GM12878 (cell line): Measurements from ENCODE around the gene LYSMD1. TPM values are rescaled to one million over a fixed set of nuclear protein-coding genes. Genes with fewer than 3 reads are reported as not detected.
A peak's percentile ranks its signal among the peaks of the same experiment; 100 is the strongest.

Source experiments
- ATAC-seq: fragments of 200-7000 bp; cut with Tn5 transposase; 3 replicates; pipeline ENCODE4 v1.9.1; 2020; ENCODE audit warnings: mild to moderate bottlenecking, moderate library complexity
- BruUV-seq: library from RNA; stranded (reverse); fragments of 400-500 nt; replicated peaks from 2 replicates; lab custom pipeline; 2021; lab: Mats Ljungman, UMichigan
- CTCF ChIA-PET: fragments of 300-600 bp; sonication (Branson Sonifier 250); formaldehyde crosslinking; extraction: SDS; loops from one replicate; lab custom pipeline; 2021; ENCODE audit warnings: inconsistent platforms; lab: Yijun Ruan, JAX
- POLR2A ChIA-PET: fragments of 350-600 bp; formaldehyde crosslinking; extraction: SDS; loops from one replicate; lab custom pipeline; 2021; ENCODE audit warnings: inconsistent platforms; lab: Charles Lee
- RAD21 ChIA-PET: fragments of 300-600 bp; sonication (Branson Sonifier 250); formaldehyde crosslinking; loops from one replicate; lab custom pipeline; 2023; ENCODE audit warnings: antibody characterized with exemption; ENCODE audit not compliant: unreplicated experiment; lab: Charles Lee
- SMC1A ChIA-PET: fragments of 300-600 bp; sonication (Branson Sonifier 250); formaldehyde crosslinking; loops from one replicate; lab custom pipeline; 2023; ENCODE audit not compliant: unreplicated experiment, uncharacterized antibody; lab: Charles Lee
- DNase-seq: peaks from one replicate; pipeline ENCODE4 v3.0.0-alpha.2; 2011; ENCODE audit warnings: low read depth, low spot score
- FAIRE-seq: peaks from 3 replicates; lab custom pipeline; 2011; peaks lifted over from hg19 to GRCh38; lab: Jason Lieb, UNC
- H2AFZ ChIP-seq: 2 replicates; pipeline ENCODE4 v1.6.0; 2011; ENCODE audit warnings: low read depth, low read length, control low read depth; ENCODE audit not compliant: control insufficient read depth
- H3K27ac ChIP-seq: 2 replicates; pipeline ENCODE4 v1.5.1; 2011; ENCODE audit warnings: control low read depth; ENCODE audit not compliant: control insufficient read depth, insufficient read depth
- H3K27me3 ChIP-seq, 2 experiments: replicated peaks in 1 of 2; 2 replicates each; pipeline versions ENCODE4 v1.6.0 to v1.6.1; 2011; ENCODE audit warnings: low read length in 1 of 2; ENCODE audit not compliant: control insufficient read depth in 2 of 2, insufficient read depth in 2 of 2
- H3K36me3 ChIP-seq, 2 experiments: 2 replicates each; pipeline ENCODE4 v1.5.1; 2011; ENCODE audit warnings: low read length in 1 of 2; ENCODE audit not compliant: control insufficient read depth in 2 of 2, insufficient read depth in 2 of 2
- H3K4me1 ChIP-seq: 2 replicates; pipeline ENCODE4 v1.6.1; 2011; ENCODE audit warnings: mild to moderate bottlenecking, low read length, moderate library complexity, mixed read lengths; ENCODE audit not compliant: control insufficient read depth, insufficient read depth
- H3K4me2 ChIP-seq: 2 replicates; pipeline ENCODE4 v1.6.0; 2011; ENCODE audit warnings: control low read depth; ENCODE audit not compliant: control insufficient read depth, insufficient read depth
- H3K4me3 ChIP-seq: fragments of 200-600 bp; sonication (generic); 2 replicates; pipeline ENCODE4 v1.5.1; 2016
- H3K79me2 ChIP-seq: 2 replicates; pipeline ENCODE4 v1.6.0; 2011; ENCODE audit warnings: low read length; ENCODE audit not compliant: control insufficient read depth, insufficient read depth
- H3K9ac ChIP-seq: 2 replicates; pipeline ENCODE4 v1.8.0; 2011; ENCODE audit warnings: low read length, control low read depth, mixed read lengths; ENCODE audit not compliant: control insufficient read depth, insufficient read depth
- H3K9me3 ChIP-seq: replicated peaks from 3 replicates; pipeline ENCODE4 v1.5.1; 2011; ENCODE audit warnings: mild to moderate bottlenecking, low read length; ENCODE audit not compliant: control insufficient read depth, insufficient read depth
- H4K20me1 ChIP-seq: 2 replicates; pipeline ENCODE4 v1.6.0; 2011; ENCODE audit not compliant: control insufficient read depth, insufficient read depth
- CEBPB ChIP-seq, 2 experiments: fragments of 150-350 bp in 1 of 2; IDR thresholded peaks; 2 replicates each; pipeline ENCODE4 v1.6.1; 2012 to 2014; ENCODE audit warnings: low read depth in 2 of 2, low read length in 2 of 2, borderline replicate concordance in 1 of 2, inconsistent platforms in 1 of 2
- CHD1 ChIP-seq: IDR thresholded peaks from 2 replicates; pipeline ENCODE4 v1.6.1; 2012; ENCODE audit warnings: low read depth, low read length, improper control_type of control experiment
- FOS ChIP-seq: IDR thresholded peaks from 3 replicates; pipeline ENCODE4 v1.6.1; 2011; ENCODE audit warnings: borderline replicate concordance; ENCODE audit not compliant: insufficient read length; ENCODE audit errors: extremely low read depth
- FOXM1 ChIP-seq: IDR thresholded peaks from 2 replicates; pipeline ENCODE4 v1.6.1; 2012; ENCODE audit warnings: low read depth, mild to moderate bottlenecking, inconsistent platforms, low read length, moderate library complexity
- GATAD2B ChIP-seq: fragments of 450-650 bp; conservative IDR thresholded peaks from 2 replicates; pipeline ENCODE4 v1.6.1; 2017; ENCODE audit warnings: low read depth, mild to moderate bottlenecking, moderate library complexity
- HDGF ChIP-seq: fragments of 450-650 bp; IDR thresholded peaks from 2 replicates; pipeline ENCODE4 v1.6.1; 2016; ENCODE audit warnings: antibody characterized with exemption
- MLLT1 ChIP-seq: fragments of 450-650 bp; IDR thresholded peaks from 2 replicates; pipeline ENCODE4 v1.6.1; 2016; ENCODE audit warnings: mild to moderate bottlenecking
- NFXL1 ChIP-seq: fragments of 450-650 bp; IDR thresholded peaks from 2 replicates; pipeline ENCODE4 v1.6.1; 2017; ENCODE audit warnings: antibody characterized with exemption, mild to moderate bottlenecking, borderline replicate concordance
- RELA ChIP-seq: fragments of 450-650 bp; IDR thresholded peaks from 2 replicates; pipeline ENCODE4 v1.8.0; 2014; ENCODE audit warnings: borderline replicate concordance; ENCODE audit not compliant: partially characterized antibody
- RFX5 ChIP-seq: IDR thresholded peaks from 2 replicates; pipeline ENCODE4 v1.6.1; 2011; ENCODE audit warnings: low read depth, low read length, improper control_type of control experiment
- SP1 ChIP-seq: IDR thresholded peaks from one replicate; pipeline ENCODE4 v1.6.1; 2011; ENCODE audit warnings: low read depth, low read length
- SREBF1 ChIP-seq: IDR thresholded peaks from 2 replicates; pipeline ENCODE4 v1.6.1; 2012; ENCODE audit warnings: mild to moderate bottlenecking, low read length
- STAT3 ChIP-seq: IDR thresholded peaks from 2 replicates; pipeline ENCODE4 v1.6.1; 2011; ENCODE audit warnings: low read depth, low read length, improper control_type of control experiment
- WGBS: methylation state at CpG from one replicate; pipeline ENCODE4 v1.1.6; 2016; ENCODE audit warnings: low lambda C conversion rate; ENCODE audit not compliant: insufficient replicate concordance, insufficient coverage; ENCODE audit errors: missing lambda C conversion rate; 5-methylcytosine and 5-hydroxymethylcytosine counted together
- in situ Hi-C: fragments of 300-500 bp; cut with MboI; formaldehyde crosslinking; loops from 9 replicates; pipeline ENCODE4 v1.14.3; 2018; ENCODE audit warnings: mixed read lengths
- intact Hi-C: fragments of 100-400 bp; cut with micrococcal nuclease; formaldehyde crosslinking; loops from one replicate; pipeline ENCODE4 v1.14.2; 2022; ENCODE audit not compliant: unreplicated experiment
- polyA plus RNA-seq, 11 experiments: library from polyadenylated mRNA; depleted of rRNA in 4 of 11; unstranded in 6 of 11; stranded (reverse) in 5 of 11; fragments of >200 nt; fragmentation: Nextera tagmentation in 4 of 11; fragmentation: Illumina TruSeq in 1 of 11; extraction: Ambion mirVana in 4 of 11; extraction: Trizol in 1 of 11; gene quantifications; 1 replicate in 1 of 11; 2 replicates in 10 of 11; pipeline versions ENCODE4 v1.2.1 to v1.2.3, GENCODE V29; 2011 to 2016; ENCODE audit warnings: inconsistent platforms in 2 of 11, missing spikeins in 2 of 11, low read depth in 1 of 11
- total RNA-seq, 4 experiments: library from RNA; depleted of rRNA in 3 of 4; stranded (reverse); fragments of >200 nt in 3 of 4; fragmentation: Illumina TruSeq in 1 of 4; extraction: Trizol in 1 of 4; gene quantifications; 2 replicates each; pipeline versions ENCODE4 v1.2.1 to v1.2.3, GENCODE V29; 2013 to 2021
- TF ChIP-seq, protein P1 (sequence below): IDR thresholded peaks from 2 replicates; pipeline ENCODE4 v1.6.1; 2012; ENCODE audit warnings: low read depth, low read length, improper control_type of control experiment
- TF ChIP-seq, protein P2 (sequence below): IDR thresholded peaks from 2 replicates; pipeline ENCODE4 v1.6.1; 2012; ENCODE audit warnings: low read depth, low read length, improper control_type of control experiment

LYSMD1 gene
- total and polyA plus RNA-seq, 10 of the 15 experiments (the other 5 are each of a cell fraction or from before 2014, with no cell fraction given): 0.80 to 10.4 (median 6.5) TPM

DNA sequence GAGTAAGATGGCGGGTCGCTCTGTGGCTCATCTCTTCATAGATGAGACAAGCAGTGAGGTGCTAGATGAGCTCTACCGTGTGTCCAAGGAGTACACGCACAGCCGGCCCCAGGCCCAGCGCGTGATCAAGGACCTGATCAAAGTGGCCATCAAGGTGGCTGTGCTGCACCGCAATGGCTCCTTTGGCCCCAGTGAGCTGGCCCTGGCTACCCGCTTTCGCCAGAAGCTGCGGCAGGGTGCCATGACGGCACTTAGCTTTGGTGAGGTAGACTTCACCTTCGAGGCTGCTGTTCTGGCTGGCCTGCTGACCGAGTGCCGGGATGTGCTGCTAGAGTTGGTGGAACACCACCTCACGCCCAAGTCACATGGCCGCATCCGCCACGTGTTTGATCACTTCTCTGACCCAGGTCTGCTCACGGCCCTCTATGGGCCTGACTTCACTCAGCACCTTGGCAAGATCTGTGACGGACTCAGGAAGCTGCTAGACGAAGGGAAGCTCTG is 6.9 kb downstream of the LYSMD1 start (continued):
- TF ChIP-seq SP1 (no peak), NFXL1 (no peak)

GRCh38 chr1:151158326-151158725 is 7.4 kb downstream of the LYSMD1 start:
- Histone ChIP-seq H3K9me3 (no peaks in the 10 kb centered on the region), H3K4me1 (peaks cover 30% of the 10 kb centered on the region), H3K9ac (no peak overlapping the region)
- ATAC-seq (no peak), FAIRE-seq (no peak)
- POLR2A ChIA-PET: interaction anchor here (2.3 kb wide), 1 partner anchor 8 kb away, joined by 19 read pairs; the partner anchor contains the start of genes LYSMD1 and SCNM1
- in situ Hi-C loops: loop anchor here (5.0 kb wide), 2 partner anchors 61 to 136 kb away; no protein-coding TSS in a partner anchor
- intact Hi-C loops: no loop called here
- BruUV-seq: no TSS peak
- no peak for TF ChIP-seq MLLT1
- TF ChIP-seq CEBPB (IDR thresholded peaks at IDR 0.05; ENCODE audit: borderline replicate concordance in 1 of 2, low read depth in 2 of 2, low read length in 2 of 2): no peak
- TF ChIP-seq GATAD2B: no peak
- no peak for TF ChIP-seq CHD1
- no peak for TF ChIP-seq FOS
- TF ChIP-seq, protein P1, sequence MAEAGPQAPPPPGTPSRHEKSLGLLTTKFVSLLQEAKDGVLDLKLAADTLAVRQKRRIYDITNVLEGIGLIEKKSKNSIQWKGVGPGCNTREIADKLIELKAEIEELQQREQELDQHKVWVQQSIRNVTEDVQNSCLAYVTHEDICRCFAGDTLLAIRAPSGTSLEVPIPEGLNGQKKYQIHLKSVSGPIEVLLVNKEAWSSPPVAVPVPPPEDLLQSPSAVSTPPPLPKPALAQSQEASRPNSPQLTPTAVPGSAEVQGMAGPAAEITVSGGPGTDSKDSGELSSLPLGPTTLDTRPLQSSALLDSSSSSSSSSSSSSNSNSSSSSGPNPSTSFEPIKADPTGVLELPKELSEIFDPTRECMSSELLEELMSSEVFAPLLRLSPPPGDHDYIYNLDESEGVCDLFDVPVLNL: no peak
- TF ChIP-seq, protein P2, sequence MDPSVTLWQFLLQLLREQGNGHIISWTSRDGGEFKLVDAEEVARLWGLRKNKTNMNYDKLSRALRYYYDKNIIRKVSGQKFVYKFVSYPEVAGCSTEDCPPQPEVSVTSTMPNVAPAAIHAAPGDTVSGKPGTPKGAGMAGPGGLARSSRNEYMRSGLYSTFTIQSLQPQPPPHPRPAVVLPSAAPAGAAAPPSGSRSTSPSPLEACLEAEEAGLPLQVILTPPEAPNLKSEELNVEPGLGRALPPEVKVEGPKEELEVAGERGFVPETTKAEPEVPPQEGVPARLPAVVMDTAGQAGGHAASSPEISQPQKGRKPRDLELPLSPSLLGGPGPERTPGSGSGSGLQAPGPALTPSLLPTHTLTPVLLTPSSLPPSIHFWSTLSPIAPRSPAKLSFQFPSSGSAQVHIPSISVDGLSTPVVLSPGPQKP: no peak
- no peak for TF ChIP-seq HDGF
- no peak for TF ChIP-seq RELA
- TF ChIP-seq RFX5: no peak
- no peak for TF ChIP-seq SREBF1
- no peak for TF ChIP-seq STAT3
- no peak for TF ChIP-seq FOXM1
- TF ChIP-seq, all 136 proteins: peak for 0
- H3K4me2 ChIP-seq: peak overlapping the region; percentile 81
- ChIA-PET CTCF (interaction anchor here (0.7 to 8.4 kb wide), 6 partner anchors 29 to 133 kb away, joined by 3 to 353 read pairs (median 15); partner anchors contain the start of gene MLLT11), RAD21 (interaction anchor here (1.0 to 8.7 kb wide), 5 partner anchors 31 to 100 kb away, joined by 3 to 198 read pairs (median 19); partner anchors contain the start of genes PSMD4 and VPS72), SMC1A (interaction anchor here (1.3 to 11.1 kb wide), 4 partner anchors 9 to 133 kb away, joined by 4 to 282 read pairs (median 14); no protein-coding TSS in a partner anchor)
- H3K36me3 ChIP-seq: peaks cover 5 to 6% of the 10 kb centered on the region in 2 experiments
- H4K20me1 ChIP-seq: no peaks in the 10 kb centered on the region
- no peaks in the 10 kb centered on the region for H3K27me3 ChIP-seq
- H2AFZ ChIP-seq: no peak overlapping the region
- H3K4me3 ChIP-seq: no peak overlapping the region
- no peak for DNase-seq
- H3K79me2 ChIP-seq: peaks cover 20% of the 10 kb centered on the region
- H3K27ac ChIP-seq: peak overlapping the region; percentile 81
- WGBS: 82% methylated on average over 5 of the region's 5 CpGs
